ENCODE results near the gene CATSPERE. TPM values are rescaled to one million over a fixed set of nuclear protein-coding genes. Genes with fewer than 3 reads are reported as not detected.

The CATSPERE gene
- total and polyA plus RNA-seq, 9 of the 15 experiments (the other 6 are each of a cell fraction or from before 2014, with no cell fraction given): 0.06 to 0.16 (median 0.09) TPM; not detected in 3

- TF ChIP-seq ARID3A (IDR thresholded peaks at IDR 0.05; ENCODE audit: borderline replicate concordance, low read depth, low read length) (no peak), SRSF1 (IDR thresholded peaks at IDR 0.05; ENCODE audit: low read depth, low read length) (no peak), SNRNP70 (optimal IDR thresholded peaks at IDR 0.05; ENCODE audit: low read depth, low read length) (no peak), JUND (IDR thresholded peaks at IDR 0.05; ENCODE audit: borderline replicate concordance, low read depth, low read length) (peak; percentile 32; the same call in 1 of the 2 replicates), JUND (tag; IDR thresholded peaks at IDR 0.05; ENCODE audit: borderline replicate concordance, low read depth, low read length) (no peak; the same call in 2 of the 3 replicates), HCFC1 (IDR thresholded peaks at IDR 0.05; ENCODE audit: low read depth, low read length) (no peak)
Measured at GRCh38 chr1:244545511-244545910, 84.4 kb downstream of the CATSPERE start (continued).

- Histone ChIP-seq H3K4me3 (no peak overlapping the region), H3K27me3 (ENCODE audit: control insufficient read depth in 2 of 2, insufficient read depth in 2 of 2, low read length in 2 of 2) (peaks cover 0 to 2% of the 10 kb centered on the region in 2 experiments; a peak in 1 of 5 replicates), H3K9me3 (replicated peaks; ENCODE audit: control insufficient read depth, insufficient read depth, low read depth, low read length) (no peaks in the 10 kb centered on the region), H3K9me1 (ENCODE audit: control insufficient read depth, insufficient read depth, low read length) (no peaks in the 10 kb centered on the region), H4K20me1 (replicated peaks; ENCODE audit: control insufficient read depth, insufficient read depth, low read length) (no peaks in the 10 kb centered on the region), H3K4me1 (replicated peaks in 1 of 2; ENCODE audit: control insufficient read depth in 2 of 2, insufficient read depth in 2 of 2, low read length in 2 of 2) (no peaks in the 10 kb centered on the region), H3K4me2 (ENCODE audit: insufficient read depth, low read length) (no peak overlapping the region), H3K79me2 (ENCODE audit: control insufficient read depth, insufficient read depth, low read length) (no peaks in the 10 kb centered on the region), H3K36me3 (ENCODE audit: control insufficient read depth, insufficient read depth, low read length) (no peaks in the 10 kb centered on the region), H2AFZ (ENCODE audit: low read depth, low read length) (no peak overlapping the region), H3K9ac (ENCODE audit: insufficient read depth in 1 of 2, low read depth in 2 of 2, low read length in 2 of 2) (no peak overlapping the region), H3K27ac (ENCODE audit: extremely low read depth, low read depth, low read length) (no peak overlapping the region)
- CTCF ChIA-PET (ENCODE audit: low intra/inter-chr PET ratio): no interaction called here
- intact Hi-C loops (cut with micrococcal nuclease) (loop anchor here (10.0 kb wide), 1 partner anchor 154 kb away; no protein-coding TSS in a partner anchor), in situ Hi-C loops (cut with MboI) (no loop called here)
- POLR2A ChIA-PET: no interaction called here
- FAIRE-seq (no peak), ATAC-seq (peak; percentile 69), DNase-seq (ENCODE audit: extremely low read depth in 1 of 4, low spot score in 3 of 4) (peak in 1 of 4 experiments; percentile 6)
- TF ChIP-seq CTCF (IDR thresholded peaks at IDR 0.05 in 2 of 3, conservative IDR thresholded peaks at IDR 0.05 in 1 of 3; ENCODE audit: insufficient read depth in 2 of 3, low read depth in 1 of 3, low read length in 3 of 3): peak in 2 of 3 experiments; percentile 28 to 29; a peak in 1 of 6 replicates
- no peak for TF ChIP-seq ZNF133 (CRISPR knock-in tag; IDR thresholded peaks at IDR 0.05)
- TF ChIP-seq FIP1L1 (IDR thresholded peaks at IDR 0.05; ENCODE audit: low read depth, low read length, poor library complexity, severe bottlenecking): no peak
- no peak for TF ChIP-seq SREBF2 (CRISPR knock-in tag; IDR thresholded peaks at IDR 0.05)
- no peak for TF ChIP-seq CC2D1A (IDR thresholded peaks at IDR 0.05)
- BruUV-seq (replicated peaks): no TSS peak
- 0% methylated on average over 2 of the region's 2 CpGs for WGBS (ENCODE audit: insufficient coverage, low coverage, missing lambda C conversion rate)
Measured at GRCh38 chr1:244548558-244549115, 87.6 kb downstream of the CATSPERE start.
